ENCODE data around the gene ZNF155.
A peak's percentile ranks its signal among the peaks of the same experiment; 100 is the strongest.

The ZNF155 gene

GRCh38 chr19:44005973-44006372 is 22.0 kb downstream of the ZNF155 start:
- DNase-seq, result no peak

GRCh38 chr19:44007473-44007872 is 23.5 kb downstream of the ZNF155 start:
- DNase-seq, result no peak

- DNase-seq, result no peak
These were observed 26.5 kb downstream of the ZNF155 start for GRCh38 chr19:44010468-44010867.

GRCh38 chr19:44019498-44019897 is 35.5 kb downstream of the ZNF155 start:
- no peak for DNase-seq

- DNase-seq, result no peak
These were observed 37.2 kb downstream of the ZNF155 start for GRCh38 chr19:44021221-44021620.

- DNase-seq, result no peak
These were observed 40.9 kb downstream of the ZNF155 start for GRCh38 chr19:44024900-44025216.

- DNase-seq, result peak; percentile 57 to 63
These were observed 41.4 kb downstream of the ZNF155 start, which contains the start of gene ZNF222 for GRCh38 chr19:44025217-44025936. Gene ZNF222, plus strand, starts transcription at chr19:44025379. Its CDS starts 58 bp downstream, at chr19:44025437.

- no peak for DNase-seq
These were observed 42.6 kb downstream of the ZNF155 start for GRCh38 chr19:44026622-44027021.

GRCh38 chr19:44032001-44032610 is 48.1 kb downstream of the ZNF155 start:
- DNase-seq, result no peak

GRCh38 chr19:44042147-44042546 is 58.2 kb downstream of the ZNF155 start:
- DNase-seq, result no peak
